ENCODE measurements around the gene MTFR1L. TPM values are rescaled to one million over a fixed set of nuclear protein-coding genes. Genes with fewer than 3 reads are reported as not detected.
A peak's percentile ranks its signal among the peaks of the same experiment; 100 is the strongest.

Gene MTFR1L
- polyA plus RNA-seq, 2 of the 4 experiments (the other 2 are of a cell fraction) = 26.1 TPM

- TF ChIP-seq PHF8 (IDR thresholded peaks at IDR 0.05; ENCODE audit: borderline replicate concordance, low read depth) = no peak
- TF ChIP-seq SMC3 (IDR thresholded peaks at IDR 0.05) = no peak
- TF ChIP-seq JUN (IDR thresholded peaks at IDR 0.05) = no peak
- no peak for TF ChIP-seq RCOR1 (IDR thresholded peaks at IDR 0.05; ENCODE audit: low read depth, low read length)
- Histone ChIP-seq H3K4me1 (peaks cover 43% of the 10 kb centered on the region), H3K4me2 (no peak overlapping the region), H3K9me3 (no peaks in the 10 kb centered on the region), H3K27ac (peak overlapping the region; percentile 73 to 81; a peak in 5 of 6 replicates), H3K4me3 (no peak overlapping the region)
- no peak for ATAC-seq
- DNase-seq (ENCODE audit: low read depth in 1 of 2, low spot score in 1 of 2) = no peak
- no peak for FAIRE-seq
- 77% methylated on average over 22 of the region's 34 CpGs for WGBS (ENCODE audit: missing lambda C conversion rate)
- POLR2A ChIA-PET = no interaction called here
- CTCF ChIA-PET = interaction anchor here (1.9 kb wide), 1 partner anchor 13 kb away, joined by 4 read pairs; no protein-coding TSS in a partner anchor
Measured at GRCh38 chr1:25771221-25772114, 48.3 kb upstream of the MTFR1L start.

GRCh38 chr1:25772164-25772563 is 47.6 kb upstream of the MTFR1L start:
- Histone ChIP-seq H3K4me2 (no peak overlapping the region; the same call in 2 of the 3 replicates), H3K27ac (peak overlapping the region; percentile 73 to 81), H3K4me3 (no peak overlapping the region), H3K9me3 (no peaks in the 10 kb centered on the region), H3K4me1 (peaks cover 43% of the 10 kb centered on the region)
- FAIRE-seq = no peak
- TF ChIP-seq POLR2AphosphoS2 (conservative IDR thresholded peaks at IDR 0.05; ENCODE audit: low read length) (no peak), FOSB (CRISPR knock-in tag; IDR thresholded peaks at IDR 0.05) (no peak), NR3C1 (IDR thresholded peaks at IDR 0.05) (no peak), CTCF (IDR thresholded peaks at IDR 0.05) (no peak), JUN (IDR thresholded peaks at IDR 0.05) (no peak), HMGXB4 (CRISPR knock-in tag; IDR thresholded peaks at IDR 0.05; ENCODE audit: borderline replicate concordance) (no peak), PBX3 (IDR thresholded peaks at IDR 0.05) (no peak), MAFK (IDR thresholded peaks at IDR 0.05; ENCODE audit: partially characterized antibody) (no peak), USF2 (IDR thresholded peaks at IDR 0.05) (no peak), MAZ (IDR thresholded peaks at IDR 0.05; ENCODE audit: borderline replicate concordance, low read depth, low read length) (no peak), KDM1A (IDR thresholded peaks at IDR 0.05; ENCODE audit: low read depth) (no peak), HOXB13 (CRISPR knock-in tag; IDR thresholded peaks at IDR 0.05; ENCODE audit: low read depth) (no peak), TFCP2L1 (CRISPR knock-in tag; IDR thresholded peaks at IDR 0.05) (no peak), RNF2 (IDR thresholded peaks at IDR 0.05; ENCODE audit: borderline replicate concordance, low read depth) (no peak), ESRRA (IDR thresholded peaks at IDR 0.05; ENCODE audit: borderline replicate concordance, low read length) (no peak), RARB (CRISPR knock-in tag; IDR thresholded peaks at IDR 0.05) (no peak), PHF8 (IDR thresholded peaks at IDR 0.05; ENCODE audit: borderline replicate concordance, low read depth) (no peak), CBX8 (IDR thresholded peaks at IDR 0.05) (no peak), EP300 (IDR thresholded peaks at IDR 0.05) (no peak)
- ChIA-PET POLR2A (no interaction called here), CTCF (interaction anchor here (1.9 kb wide), 1 partner anchor 14 kb away, joined by 4 read pairs; no protein-coding TSS in a partner anchor)
- ATAC-seq = no peak
- 97% methylated on average over 4 of the region's 5 CpGs for WGBS (ENCODE audit: missing lambda C conversion rate)
- DNase-seq (ENCODE audit: low read depth in 1 of 2, low spot score in 1 of 2) = no peak
